T-helper 1 cell treated with Interleukin-12 subunit alpha and Interleukin-12 subunit beta and Interleukin-4 antibody, amounts not matched to agents 30 ng/mL and 1 ng/mL, for 36 hours (primary cell): Measurements from ENCODE around the gene BBS12. TPM values are rescaled to one million over a fixed set of nuclear protein-coding genes. Genes with fewer than 3 reads are reported as not detected.

ENCODE experiments used
- intact Hi-C: fragments of 100-400 bp; cut with micrococcal nuclease; formaldehyde crosslinking; loops from one replicate; pipeline ENCODE4 v1.15.1; 2024
- total RNA-seq: library from RNA; stranded (reverse); gene quantifications from 2 replicates; pipeline ENCODE4 v1.2.3, GENCODE V29; 2022

Gene BBS12
- 2.7 and 3.2 TPM in 2 replicates for total RNA-seq

- intact Hi-C loops = loop anchor here (1.0 to 5.0 kb wide), 20 partner anchors 14 to 1036 kb away; partner anchors contain the start of genes ANXA5, BBS7, BLTP1 and CCNA2
Observed at GRCh38 chr4:122732329-122733026, at the start of gene BBS12. TSS of gene BBS12 (plus strand) at chr4:122732704. CDS start at chr4:122741893, 9,189 bp downstream.

DNA sequence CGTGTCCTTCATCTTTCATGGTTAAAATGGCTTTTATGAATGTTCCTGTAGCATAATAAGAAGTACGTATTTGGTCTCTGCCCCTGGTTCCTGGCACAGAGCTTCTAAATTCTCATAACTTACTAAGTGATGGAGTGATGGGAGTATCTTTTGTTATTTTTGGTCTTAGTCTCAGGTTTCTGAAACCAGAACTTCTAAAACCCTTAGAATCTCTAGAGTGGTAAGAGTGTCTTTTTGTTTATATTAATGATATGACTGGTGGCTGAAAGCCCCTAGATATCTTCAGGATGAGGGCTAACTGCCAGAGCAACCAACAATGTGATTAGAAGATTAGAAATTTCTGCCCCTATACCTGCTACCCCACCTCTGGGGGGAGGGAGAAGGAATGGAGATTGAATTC is 45.8 kb upstream of the BBS12 start:
- intact Hi-C loops = loop anchor here (2.0 to 5.0 kb wide), 2 partner anchors 20 to 979 kb away; no protein-coding TSS in a partner anchor

- intact Hi-C loops = loop anchor here (2.0 to 5.0 kb wide), 2 partner anchors 21 to 980 kb away; no protein-coding TSS in a partner anchor
Observed at GRCh38 chr4:122687531-122688061, 44.9 kb upstream of the BBS12 start.

- intact Hi-C loops = loop anchor here (5.0 kb wide), 1 partner anchor 981 kb away; no protein-coding TSS in a partner anchor
Observed at GRCh38 chr4:122688529-122689140, 43.9 kb upstream of the BBS12 start.

GRCh38 chr4:122689972-122690371 is 42.5 kb upstream of the BBS12 start:
- intact Hi-C loops = loop anchor here (1.0 to 5.0 kb wide), 4 partner anchors 11 to 983 kb away; no protein-coding TSS in a partner anchor

DNA sequence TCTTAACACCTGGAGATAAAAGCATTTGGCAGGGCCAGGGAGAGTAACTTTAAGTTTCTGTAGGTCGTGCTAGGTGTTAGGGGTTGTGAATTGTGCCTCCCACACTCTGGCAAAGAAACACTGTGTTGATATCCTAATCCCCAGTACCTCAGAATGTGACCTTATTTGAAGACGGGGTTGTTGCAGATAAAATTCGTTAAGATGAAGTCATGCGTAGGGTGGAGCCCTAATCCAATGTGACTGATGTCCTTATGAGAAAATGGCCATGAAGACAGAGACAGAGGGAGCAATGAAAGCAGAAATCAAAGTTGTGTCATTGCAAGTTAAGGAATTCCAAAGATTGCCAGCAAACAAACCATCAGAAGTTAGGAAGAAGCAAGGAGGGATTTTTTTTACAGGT is 40.5 kb upstream of the BBS12 start:
- intact Hi-C loops = no loop called here

- intact Hi-C loops = no loop called here
Observed at GRCh38 chr4:122692641-122693520, 39.6 kb upstream of the BBS12 start.

GRCh38 chr4:122695226-122695625 is 37.3 kb upstream of the BBS12 start:
- intact Hi-C loops = no loop called here

- intact Hi-C loops = loop anchor here (2.0 kb wide), 2 partner anchors 15 to 33 kb away; no protein-coding TSS in a partner anchor
Observed at GRCh38 chr4:122700178-122700725, 32.3 kb upstream of the BBS12 start.

DNA sequence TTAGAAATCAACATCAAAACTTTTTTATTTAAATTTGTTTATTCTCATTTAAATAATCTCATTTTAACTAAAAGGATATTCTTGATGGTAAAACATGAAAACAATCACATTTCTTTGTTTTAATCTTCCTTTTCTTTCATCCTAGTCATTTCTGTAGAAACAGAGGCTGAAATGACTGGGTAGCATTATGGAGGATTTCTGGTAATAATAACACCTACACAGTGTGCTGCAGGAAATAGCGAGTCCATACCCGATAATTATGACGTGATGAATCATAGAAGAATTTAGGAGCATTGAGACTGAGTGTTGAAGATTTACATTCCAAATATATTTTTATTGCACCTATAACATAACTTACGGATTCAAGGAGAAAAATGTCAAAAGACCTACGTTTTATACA is 31.4 kb upstream of the BBS12 start:
- intact Hi-C loops = loop anchor here (1.0 to 2.0 kb wide), 4 partner anchors 9 to 34 kb away; no protein-coding TSS in a partner anchor

GRCh38 chr4:122701965-122702364 is 30.5 kb upstream of the BBS12 start:
- intact Hi-C loops = loop anchor here (1.0 to 2.0 kb wide), 4 partner anchors 8 to 35 kb away; no protein-coding TSS in a partner anchor

GRCh38 chr4:122702939-122703338 is 29.6 kb upstream of the BBS12 start:
- intact Hi-C loops = no loop called here

GRCh38 chr4:122703868-122704267 is 28.6 kb upstream of the BBS12 start:
- intact Hi-C loops = no loop called here

DNA sequence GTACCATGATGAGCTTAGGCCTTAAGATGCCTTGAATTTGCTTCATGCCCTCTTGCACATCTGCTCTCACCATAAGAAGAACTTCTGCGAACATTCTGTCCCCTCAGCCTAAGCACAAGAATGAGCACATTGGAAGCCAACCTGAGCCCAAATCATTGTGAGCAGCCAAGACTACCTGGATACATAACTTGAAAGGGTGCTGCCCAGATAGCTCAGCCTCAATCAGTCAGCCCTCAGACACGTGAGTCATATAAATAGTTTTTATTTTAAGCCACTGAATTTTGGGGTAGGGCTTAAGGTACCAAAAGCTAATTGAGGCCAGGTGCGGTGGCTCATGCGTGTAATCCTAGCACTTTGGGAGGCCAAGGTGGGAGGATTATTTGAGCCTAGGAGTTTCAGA is 27.5 kb upstream of the BBS12 start:
- intact Hi-C loops = no loop called here

- intact Hi-C loops = no loop called here
Observed at GRCh38 chr4:122705547-122706117, 26.9 kb upstream of the BBS12 start.

DNA sequence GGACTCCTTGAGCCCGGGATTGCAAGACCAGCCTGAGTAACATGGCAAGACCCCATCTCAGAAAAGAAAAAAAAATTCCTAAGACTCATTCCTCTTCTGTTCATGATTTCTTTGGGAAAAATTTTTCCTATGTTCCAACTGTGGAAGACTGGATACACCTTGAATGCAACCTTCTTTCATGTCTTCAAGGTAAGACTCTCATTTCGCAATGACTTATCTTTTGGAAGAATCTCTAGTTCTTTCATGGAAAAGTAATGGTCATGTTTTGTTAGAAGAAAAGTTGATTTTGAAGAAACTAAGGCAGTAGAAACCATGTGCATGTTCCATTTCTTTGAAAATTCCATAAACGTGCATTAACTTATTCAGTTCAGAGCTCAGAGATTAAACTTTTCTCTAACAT is 26.0 kb upstream of the BBS12 start:
- intact Hi-C loops = no loop called here

DNA sequence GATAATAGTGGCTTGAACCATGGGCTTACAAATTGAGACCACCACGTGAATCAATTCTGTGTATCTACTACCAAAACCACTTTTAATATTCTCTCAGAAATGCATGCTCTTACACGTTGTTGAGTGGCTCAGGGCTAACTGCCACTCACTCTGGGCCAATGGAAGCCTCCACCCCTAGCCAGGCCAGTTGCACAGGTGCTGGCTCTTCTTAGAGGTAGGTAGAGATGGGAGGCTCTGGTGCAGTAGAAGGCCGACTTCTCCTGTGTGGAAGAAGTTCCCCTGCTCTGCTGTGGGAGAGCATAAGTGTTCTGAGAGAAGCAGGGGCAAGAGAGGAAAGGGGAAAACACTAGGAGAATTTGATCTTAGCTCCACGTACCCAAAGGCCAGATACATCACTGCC is 25.0 kb upstream of the BBS12 start:
- intact Hi-C loops = no loop called here

GRCh38 chr4:122709236-122709635 is 23.3 kb upstream of the BBS12 start:
- intact Hi-C loops = no loop called here

DNA sequence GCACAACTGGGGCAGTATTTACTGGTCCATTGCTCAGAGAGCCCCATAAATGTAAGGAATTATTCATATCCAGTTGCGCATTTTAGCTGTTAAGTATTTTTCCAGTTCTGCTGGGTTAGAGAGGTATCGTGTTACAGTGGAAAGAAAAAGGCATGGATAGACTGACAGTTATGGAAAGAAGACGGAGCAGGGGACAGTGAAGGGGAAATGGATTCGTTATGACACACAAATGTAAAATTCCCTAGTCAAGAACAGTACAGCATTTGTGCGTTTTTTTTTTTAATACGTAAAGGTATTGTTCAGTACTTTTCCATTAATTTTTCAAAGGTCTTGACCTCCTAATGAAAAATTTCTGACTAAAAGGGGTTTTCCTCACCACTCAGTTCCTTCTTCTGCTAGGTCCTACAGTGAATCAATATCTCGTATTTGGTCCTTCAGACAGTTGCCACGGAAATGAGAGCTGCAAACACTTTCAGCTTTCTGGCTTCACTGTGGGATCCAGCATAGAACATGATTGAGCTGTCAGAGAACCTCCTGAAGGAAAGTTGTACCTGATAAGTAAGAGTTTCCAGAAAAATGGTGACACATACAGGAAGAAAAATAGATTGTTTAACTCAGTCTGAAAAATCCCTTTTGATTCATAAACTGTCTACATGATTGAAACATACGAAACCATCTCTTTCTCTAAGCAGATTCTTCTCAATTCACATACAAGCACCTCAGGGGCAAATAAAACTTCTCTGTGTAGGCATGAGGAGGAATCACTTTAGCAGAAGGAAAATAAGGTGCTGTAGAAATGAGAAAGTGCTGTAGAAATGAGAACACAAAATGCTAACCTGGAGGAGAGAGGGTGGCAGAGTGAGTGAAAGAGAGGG is 21.8 kb upstream of the BBS12 start:
- intact Hi-C loops = loop anchor here (1.0 to 2.0 kb wide), 2 partner anchors 9 to 94 kb away; no protein-coding TSS in a partner anchor
